BLaER1 treated with 17β-estradiol and CSF1 and Interleukin-3, amounts not matched to agents 10 nM and 100 nM (cell line): ENCODE measurements around the gene SLC12A7.
"Not testable (repeated sequence)": the region's sequence is repeated elsewhere in the genome, so short reads cannot be mapped to it uniquely, and the experiment has no call there.

Experiments used
- H3K27ac ChIP-seq, 11 experiments: shearing (Covaris generic); formaldehyde crosslinking; 2 replicates each; pipeline ENCODE4 v1.8.1; 2022
- H3K27me3 ChIP-seq, 11 experiments: shearing (Covaris generic); formaldehyde crosslinking; 2 replicates each; pipeline ENCODE4 v1.8.1; 2022
- H3K36me3 ChIP-seq, 11 experiments: shearing (Covaris generic); formaldehyde crosslinking; 2 replicates each; pipeline ENCODE4 v1.8.1; 2022
- H3K4me1 ChIP-seq, 10 experiments: shearing (Covaris generic); formaldehyde crosslinking; 2 replicates each; pipeline ENCODE4 v1.8.1; 2022
- H3K4me2 ChIP-seq, 11 experiments: shearing (Covaris generic); formaldehyde crosslinking; 2 replicates each; pipeline ENCODE4 v1.8.1; 2022
- H3K4me3 ChIP-seq, 10 experiments: shearing (Covaris generic); formaldehyde crosslinking; 2 replicates each; pipeline ENCODE4 v1.8.1; 2022
- H3K9ac ChIP-seq, 11 experiments: shearing (Covaris generic); formaldehyde crosslinking; 2 replicates each; pipeline ENCODE4 v1.8.1; 2022
- H3K9me3 ChIP-seq, 11 experiments: shearing (Covaris generic); formaldehyde crosslinking; replicated peaks in 1 of 11; 2 replicates each; pipeline ENCODE4 v1.8.1; 2022
- H4K20me1 ChIP-seq, 11 experiments: shearing (Covaris generic); formaldehyde crosslinking; 2 replicates each; pipeline ENCODE4 v1.8.1; 2022
- Cebpa-rat ChIP-seq, 11 experiments: shearing (Covaris generic); IDR thresholded peaks; 2 replicates each; pipeline ENCODE4 v1.8.1; 2022

The SLC12A7 gene

GRCh38 chr5:1128977-1129710 lies 17.3 kb upstream of the SLC12A7 start:
- Histone ChIP-seq H3K4me3 (peak overlapping the region in 5 of 10 experiments; percentile 15 to 53 (median 42); a peak in 8 of 20 replicates), H3K36me3 (peaks cover 0 to 10% (median 0%) of the 10 kb centered on the region in 11 experiments; a peak in 4 of 22 replicates), H3K4me1 (peaks cover 54 to 81% (median 74%) of the 10 kb centered on the region in 10 experiments), H3K27me3 (peaks cover 0 to 52% (median 0%) of the 10 kb centered on the region in 11 experiments; a peak in 7 of 22 replicates), H3K9ac (peak overlapping the region in 5 of 11 experiments; percentile 30 to 63 (median 63); a peak in 6 of 22 replicates), H4K20me1 (peaks cover 0 to 12% (median 0%) of the 10 kb centered on the region in 11 experiments; a peak in 3 of 22 replicates), H3K9me3 (peaks cover 10 to 17% (median 15%) of the 10 kb centered on the region in 11 experiments), H3K4me2 (peak overlapping the region; percentile 72 to 97 (median 90)), H3K27ac (peak overlapping the region in 4 of 11 experiments; percentile 27 to 80 (median 57); a peak in 4 of 22 replicates)
- TF ChIP-seq Cebpa-rat (IDR thresholded peaks at IDR 0.05) = no peak

GRCh38 chr5:1127959-1128785 lies 16.3 kb upstream of the SLC12A7 start:
- no peak overlapping the region for H3K9ac ChIP-seq
- no peak overlapping the region; a peak in 1 of 22 replicates for H3K27ac ChIP-seq
- H3K36me3 ChIP-seq = peaks cover 0 to 11% (median 0%) of the 10 kb centered on the region in 11 experiments; a peak in 4 of 22 replicates
- TF ChIP-seq Cebpa-rat (IDR thresholded peaks at IDR 0.05) = no peak
- H3K4me3 ChIP-seq = no peak overlapping the region
- peaks cover 0 to 51% (median 4%) of the 10 kb centered on the region in 11 experiments; a peak in 9 of 22 replicates for H3K27me3 ChIP-seq
- H3K9me3 ChIP-seq = peaks cover 11 to 20% (median 16%) of the 10 kb centered on the region in 11 experiments
- H3K4me1 ChIP-seq = peaks cover 45 to 81% (median 74%) of the 10 kb centered on the region in 10 experiments
- H3K4me2 ChIP-seq = peak overlapping the region; percentile 4 to 97 (median 90); a peak in 20 of 22 replicates
- peaks cover 0 to 12% (median 0%) of the 10 kb centered on the region in 11 experiments; a peak in 3 of 22 replicates for H4K20me1 ChIP-seq

- H3K4me1 ChIP-seq = peaks cover 21 to 81% (median 73%) of the 10 kb centered on the region in 10 experiments
These were observed 13.8 kb upstream of the SLC12A7 start for GRCh38 chr5:1125695-1126094.

GRCh38 chr5:1125030-1125357 lies 13.1 kb upstream of the SLC12A7 start:
- Histone ChIP-seq H3K4me1 (peaks cover 14 to 81% (median 73%) of the 10 kb centered on the region in 10 experiments), H3K4me3 (no peak overlapping the region), H3K36me3 (peaks cover 0 to 11% (median 0%) of the 10 kb centered on the region in 11 experiments; a peak in 4 of 22 replicates), H4K20me1 (peaks cover 0 to 32% (median 0%) of the 10 kb centered on the region in 11 experiments; a peak in 6 of 22 replicates), H3K27ac (no peak overlapping the region), H3K4me2 (no peak overlapping the region), H3K9me3 (peaks cover 11 to 20% (median 16%) of the 10 kb centered on the region in 11 experiments), H3K9ac (no peak overlapping the region), H3K27me3 (peaks cover 0 to 64% (median 10%) of the 10 kb centered on the region in 11 experiments; a peak in 13 of 22 replicates)
- TF ChIP-seq Cebpa-rat (IDR thresholded peaks at IDR 0.05) = no peak

More at GRCh38 chr5:1125695-1126094, 13.8 kb upstream of the SLC12A7 start:
- H3K27me3 ChIP-seq = peaks cover 0 to 62% (median 6%) of the 10 kb centered on the region in 11 experiments; a peak in 12 of 22 replicates
- peaks cover 0 to 11% (median 0%) of the 10 kb centered on the region in 11 experiments; a peak in 4 of 22 replicates for H3K36me3 ChIP-seq
- peaks cover 11 to 20% (median 16%) of the 10 kb centered on the region in 11 experiments for H3K9me3 ChIP-seq
- not testable (repeated sequence) for H3K27ac ChIP-seq, H3K9ac ChIP-seq, H3K4me3 ChIP-seq, H3K4me2 ChIP-seq
- H4K20me1 ChIP-seq = peaks cover 0 to 28% (median 0%) of the 10 kb centered on the region in 11 experiments; a peak in 5 of 22 replicates

GRCh38 chr5:1124205-1125029 lies 12.6 kb upstream of the SLC12A7 start:
- Histone ChIP-seq H3K9me3 (peaks cover 11 to 20% (median 16%) of the 10 kb centered on the region in 11 experiments), H3K4me3 (no peak overlapping the region; a peak in 1 of 20 replicates), H3K27ac (no peak overlapping the region), H4K20me1 (peaks cover 0 to 32% (median 0%) of the 10 kb centered on the region in 11 experiments; a peak in 6 of 22 replicates), H3K4me2 (peak overlapping the region in 8 of 11 experiments; percentile 52 to 88 (median 80); a peak in 12 of 22 replicates), H3K9ac (no peak overlapping the region), H3K36me3 (peaks cover 0 to 11% (median 0%) of the 10 kb centered on the region in 11 experiments; a peak in 4 of 22 replicates), H3K27me3 (peaks cover 0 to 64% (median 16%) of the 10 kb centered on the region in 11 experiments; a peak in 14 of 22 replicates), H3K4me1 (peaks cover 10 to 81% (median 73%) of the 10 kb centered on the region in 10 experiments)
- TF ChIP-seq Cebpa-rat (IDR thresholded peaks at IDR 0.05) = no peak

- Histone ChIP-seq H3K27ac (peak overlapping the region in 1 of 11 experiments; percentile 8; a peak in 1 of 22 replicates), H3K36me3 (peaks cover 0 to 11% (median 0%) of the 10 kb centered on the region in 11 experiments; a peak in 4 of 22 replicates), H3K4me1 (peaks cover 10 to 81% (median 73%) of the 10 kb centered on the region in 10 experiments), H3K27me3 (peaks cover 0 to 64% (median 20%) of the 10 kb centered on the region in 11 experiments; a peak in 14 of 22 replicates), H3K4me2 (peak overlapping the region in 10 of 11 experiments; percentile 7 to 88 (median 72); a peak in 19 of 22 replicates), H3K9me3 (peaks cover 11 to 20% (median 16%) of the 10 kb centered on the region in 11 experiments), H3K4me3 (no peak overlapping the region), H4K20me1 (peaks cover 0 to 36% (median 0%) of the 10 kb centered on the region in 11 experiments; a peak in 7 of 22 replicates), H3K9ac (peak overlapping the region in 2 of 11 experiments; percentile 7 to 12; a peak in 2 of 22 replicates)
- no peak for TF ChIP-seq Cebpa-rat (IDR thresholded peaks at IDR 0.05)
These were observed 11.7 kb upstream of the SLC12A7 start for GRCh38 chr5:1123418-1124147.
